NCI-H1048 (cell line): ENCODE data around the gene SLC34A1.

ENCODE experiments used
- DNase-seq: peaks from one replicate; lab custom pipeline; 2025; lab: John Stamatoyannopoulos, UW

Gene SLC34A1

DNA sequence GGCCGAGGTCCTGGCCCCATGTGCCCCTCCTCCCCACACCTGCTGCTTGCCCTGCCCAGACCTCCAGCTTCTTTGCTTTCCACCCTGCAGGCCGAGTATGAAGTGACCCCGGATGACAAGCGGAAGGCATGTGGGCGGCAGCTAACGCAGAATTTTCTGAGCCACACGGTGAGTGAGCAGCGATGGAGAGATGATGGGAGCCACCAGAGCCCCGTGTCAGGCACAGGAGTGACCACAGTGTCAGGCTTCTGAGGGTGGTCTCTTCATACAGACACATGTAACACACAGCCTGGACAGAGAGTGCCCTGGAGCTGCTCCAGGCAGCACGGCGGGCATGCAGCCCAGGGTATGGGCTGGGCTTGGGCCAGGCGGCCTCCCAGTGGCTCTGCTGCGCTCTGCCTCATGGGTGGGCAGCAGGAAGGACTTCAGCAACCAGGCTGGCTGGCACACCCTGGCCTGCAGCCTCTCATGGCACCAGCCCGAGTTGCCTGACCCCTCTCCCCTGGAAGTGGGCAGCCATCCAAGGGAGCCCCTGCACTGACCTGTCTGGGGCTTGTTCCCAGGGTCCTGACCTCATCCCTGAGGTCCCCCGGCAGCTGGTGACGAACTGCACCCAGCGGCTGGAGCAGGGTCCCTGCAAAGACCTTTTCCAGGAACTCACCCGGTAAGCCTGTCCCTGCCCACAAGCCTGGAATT, 48.1 kb downstream of the SLC34A1 start:
- no peak for DNase-seq

GRCh38 chr5:177432839-177433657, 48.8 kb downstream of the SLC34A1 start:
- DNase-seq, result no peak

GRCh38 chr5:177433658-177434217, 49.5 kb downstream of the SLC34A1 start:
- no peak for DNase-seq

GRCh38 chr5:177434437-177434836, 50.2 kb downstream of the SLC34A1 start:
- DNase-seq, result no peak

DNA sequence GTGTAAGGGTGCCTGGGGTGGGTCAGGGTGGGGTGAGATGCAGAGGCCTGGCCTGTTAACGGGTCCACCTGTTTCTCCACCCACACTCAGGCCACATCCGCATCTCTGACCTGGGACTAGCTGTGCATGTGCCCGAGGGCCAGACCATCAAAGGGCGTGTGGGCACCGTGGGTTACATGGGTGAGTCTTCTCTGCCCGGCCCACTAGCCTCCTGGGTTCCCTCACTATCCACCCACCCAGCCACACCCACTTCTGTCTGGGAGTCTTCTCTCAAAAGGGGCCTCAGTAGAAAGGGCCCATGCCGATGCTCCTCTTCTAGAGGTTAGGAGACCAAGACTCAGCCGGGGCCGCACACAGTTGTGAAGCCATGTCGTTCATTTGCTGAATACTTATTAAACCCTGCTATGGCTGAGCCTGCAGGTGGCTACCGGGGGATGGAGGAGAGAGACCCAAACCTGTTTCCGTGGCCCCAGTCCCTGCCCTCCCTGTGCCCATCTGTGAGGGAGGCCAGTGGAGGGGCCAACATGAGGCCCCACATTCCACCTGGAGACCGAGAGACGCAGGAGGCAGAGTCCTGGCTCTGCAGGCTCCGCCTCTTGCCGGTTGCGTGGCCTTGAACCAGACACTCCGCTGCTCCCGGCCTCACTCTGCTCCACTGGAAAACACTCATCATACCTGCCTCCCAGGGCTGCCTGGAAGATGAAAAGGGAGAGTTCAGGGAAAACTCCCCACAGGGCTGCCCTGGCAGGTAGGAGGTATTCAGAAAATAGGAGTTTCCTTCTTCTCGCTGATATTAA, 50.9 kb downstream of the SLC34A1 start:
- no peak for DNase-seq

- DNase-seq, result no peak
These were observed 51.8 kb downstream of the SLC34A1 start for GRCh38 chr5:177435847-177436536.

DNA sequence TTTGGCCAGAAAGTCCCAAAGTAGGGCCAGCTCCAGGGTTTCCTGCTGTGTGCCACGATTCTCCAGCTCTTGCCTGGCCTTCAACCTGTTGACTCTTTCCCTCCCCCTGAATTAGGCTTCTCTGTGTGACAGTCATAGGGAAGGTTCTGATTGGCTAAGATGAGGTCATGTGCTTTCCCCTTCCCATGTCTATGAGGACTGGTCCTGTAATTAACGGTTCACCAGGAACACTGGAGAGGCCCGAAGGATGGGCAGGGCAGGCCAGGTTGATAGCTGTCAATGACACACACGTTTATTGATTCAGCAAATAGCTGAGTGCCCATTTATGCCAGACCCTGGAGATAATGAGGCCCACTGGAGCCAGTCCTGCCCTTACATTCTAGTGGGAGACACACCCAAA, 53.4 kb downstream of the SLC34A1 start:
- no peak for DNase-seq

DNA sequence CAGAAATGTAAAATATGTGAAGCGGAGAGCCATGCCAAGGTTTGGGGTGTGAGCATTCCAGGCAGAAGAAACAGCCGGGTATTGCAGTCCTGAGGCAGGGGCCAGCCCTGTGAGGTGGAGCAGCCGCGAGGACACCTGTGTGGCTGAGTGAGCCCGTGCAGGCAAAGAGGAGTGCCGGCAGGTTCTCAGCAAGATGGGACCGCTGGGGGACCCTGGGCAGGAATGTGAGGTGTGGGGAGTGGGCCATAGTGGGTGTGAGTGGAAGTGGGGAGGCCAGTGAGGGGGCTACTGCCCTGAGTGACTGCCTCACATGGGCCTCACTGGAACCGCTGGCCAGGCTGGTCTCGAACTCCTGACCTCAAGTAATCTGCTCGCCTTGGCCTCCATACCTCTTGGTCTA, 54.2 kb downstream of the SLC34A1 start:
- DNase-seq, result no peak

DNA sequence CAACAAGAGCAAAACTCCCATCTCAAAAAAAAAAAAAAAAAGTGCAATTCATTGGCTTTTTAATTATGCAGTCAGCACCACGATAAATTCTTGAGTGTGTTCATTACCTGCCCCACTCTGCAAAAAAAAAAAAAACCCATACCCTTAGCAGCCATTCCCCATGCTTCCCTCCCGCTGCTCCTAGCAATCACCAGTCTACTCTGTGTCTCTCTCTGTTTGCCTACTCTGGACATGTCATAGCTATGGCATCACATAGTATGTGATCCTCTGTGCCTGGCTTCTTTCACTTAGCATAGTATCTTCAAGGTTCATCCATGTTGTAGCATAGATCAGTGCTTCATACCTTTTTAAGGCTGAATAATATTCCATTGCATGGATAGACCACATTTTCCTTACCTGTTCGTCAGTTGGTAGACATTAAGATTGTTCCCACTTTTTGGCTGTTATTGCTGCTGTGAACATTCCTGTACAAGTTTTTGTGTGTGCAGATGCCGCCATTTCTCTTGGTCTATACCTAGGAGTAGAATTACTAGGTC, 55.4 kb downstream of the SLC34A1 start:
- no peak for DNase-seq

- no peak for DNase-seq
These were observed 56.2 kb downstream of the SLC34A1 start for GRCh38 chr5:177440211-177440989.

DNA sequence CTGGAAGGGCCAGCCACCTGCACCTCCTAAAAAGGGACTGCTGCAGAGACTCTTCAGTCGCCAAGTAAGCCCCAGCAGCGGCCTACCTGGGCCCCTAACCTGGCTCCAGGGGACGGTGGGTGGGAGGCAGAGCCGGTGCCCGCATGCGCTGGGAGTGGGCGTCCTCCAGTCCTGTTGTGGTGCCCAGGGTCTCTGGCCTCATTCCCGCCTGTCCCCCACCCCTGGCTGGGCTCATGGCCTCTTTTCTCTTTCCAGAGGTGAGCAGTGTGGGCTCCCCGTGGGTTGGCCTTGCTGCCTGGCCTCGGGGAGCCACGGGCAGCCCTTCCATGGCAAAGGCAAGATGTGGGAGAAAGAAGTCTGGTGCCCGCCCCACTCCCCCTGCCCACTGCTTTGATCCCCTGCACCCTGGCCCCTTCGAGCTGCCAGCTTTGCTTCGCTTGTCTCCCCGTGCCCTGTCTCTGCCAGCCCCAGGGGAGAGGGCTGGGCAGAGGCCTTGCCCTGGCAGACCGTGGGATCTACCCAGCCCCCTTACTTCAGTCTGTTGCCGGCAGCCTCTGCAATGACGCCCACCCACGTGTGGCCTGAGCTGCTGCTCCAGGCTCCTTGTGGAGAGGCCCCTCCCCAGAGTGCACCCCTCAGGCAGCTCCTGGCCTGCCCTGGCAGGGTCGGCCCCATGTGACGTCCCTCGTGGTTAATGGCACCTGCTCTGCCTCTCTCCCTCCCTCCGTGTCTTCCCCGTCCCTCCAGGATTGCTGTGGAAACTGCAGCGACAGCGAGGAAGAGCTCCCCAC, 57.0 kb downstream of the SLC34A1 start:
- no peak for DNase-seq

DNA sequence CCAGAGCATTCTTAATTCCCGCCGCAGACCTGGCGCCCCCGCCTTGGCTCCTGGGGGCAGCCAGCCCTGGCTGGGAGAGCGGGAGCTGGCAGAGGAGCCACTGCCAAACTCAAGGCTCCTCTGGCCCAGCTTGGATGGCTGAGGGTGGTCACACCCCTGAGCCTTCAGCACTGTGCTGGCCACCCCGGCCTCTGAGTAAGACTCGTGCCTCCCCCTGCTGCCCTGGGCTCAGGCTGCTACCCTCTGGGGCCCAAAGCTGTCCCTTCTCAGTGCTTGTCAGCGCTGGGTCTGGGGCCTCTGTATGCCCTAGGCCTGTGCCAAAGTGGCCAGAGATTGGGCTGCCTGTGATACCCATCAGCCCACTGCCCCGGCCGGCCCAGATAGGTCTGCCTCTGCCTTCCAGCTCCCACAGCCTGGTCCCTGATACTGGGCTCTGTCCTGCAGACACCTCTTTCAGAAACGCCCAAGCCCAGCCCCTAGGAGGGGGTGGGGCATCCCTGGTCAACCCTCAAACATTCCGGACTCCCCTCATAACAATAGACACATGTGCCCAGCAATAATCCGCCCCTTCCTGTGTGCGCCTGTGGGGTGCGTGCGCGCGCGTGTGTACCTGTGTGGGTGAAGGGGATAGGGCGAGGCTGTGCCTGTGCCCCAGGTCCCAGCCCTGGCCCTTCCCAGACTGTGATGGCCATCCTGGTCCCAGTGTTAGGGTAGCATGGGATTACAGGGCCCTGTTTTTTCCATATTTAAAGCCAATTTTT, 58.0 kb downstream of the SLC34A1 start:
- DNase-seq, result no peak

- no peak for DNase-seq
These were observed 59.1 kb downstream of the SLC34A1 start for GRCh38 chr5:177443144-177443983.

GRCh38 chr5:177444106-177445051, 60.1 kb downstream of the SLC34A1 start:
- no peak for DNase-seq

DNA sequence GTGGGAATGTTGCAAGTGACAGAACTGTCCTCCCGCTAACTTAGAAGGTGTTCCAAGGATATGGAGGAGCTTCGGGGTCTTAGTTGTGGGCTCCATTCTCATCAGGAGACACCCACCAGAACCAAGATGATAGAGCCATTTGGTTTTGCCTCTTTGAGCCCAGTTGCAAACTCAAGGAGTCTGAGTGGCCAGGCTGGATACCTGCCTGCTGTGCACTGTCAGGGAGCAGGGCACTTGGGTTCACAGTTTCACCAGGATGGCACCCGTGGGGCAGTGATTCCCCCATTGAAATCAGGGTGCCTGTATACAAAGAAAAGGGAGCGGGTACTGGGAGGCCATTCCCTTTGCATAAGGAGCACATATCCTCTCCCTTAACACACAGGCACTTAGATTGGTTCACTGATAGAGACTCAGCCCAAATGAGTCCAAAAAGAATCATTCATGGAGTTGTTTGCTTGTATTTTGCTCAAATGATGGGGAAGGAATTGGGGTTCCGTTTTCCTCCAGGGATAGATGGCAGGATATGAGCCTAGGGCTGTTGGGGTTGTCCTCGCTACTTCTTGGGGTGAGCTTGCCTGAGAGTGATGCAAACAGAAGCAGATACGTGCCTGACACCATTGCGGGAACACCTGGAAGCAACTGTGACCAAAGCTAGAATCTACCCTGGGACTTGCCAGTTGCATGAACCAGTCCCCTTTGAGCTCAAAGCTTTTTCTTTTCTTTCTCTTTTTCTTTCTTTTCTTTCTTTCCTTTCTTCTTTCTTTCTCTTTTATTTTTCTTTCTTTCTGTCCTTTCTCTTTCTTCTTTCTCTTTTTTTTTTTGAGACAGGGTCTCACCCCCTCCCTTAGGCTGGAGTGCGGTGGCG, 61.0 kb downstream of the SLC34A1 start:
- no peak for DNase-seq

DNA sequence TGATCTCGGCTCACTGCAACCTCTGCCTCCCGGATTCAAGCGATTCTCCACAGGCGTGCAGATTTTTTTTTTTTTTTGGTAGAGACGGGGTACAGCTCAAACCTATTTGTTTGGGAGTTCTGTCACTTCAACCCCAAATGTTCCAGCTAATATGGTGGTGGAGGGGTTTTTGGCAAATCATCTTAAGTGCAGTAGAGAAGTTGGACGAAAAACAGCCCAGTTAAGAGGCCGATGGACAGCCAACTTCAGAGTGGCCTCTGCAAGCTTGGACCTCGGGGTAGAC, 61.6 kb downstream of the SLC34A1 start:
- DNase-seq, result no peak
